ENCODE results near the gene JARID2.

DNA sequence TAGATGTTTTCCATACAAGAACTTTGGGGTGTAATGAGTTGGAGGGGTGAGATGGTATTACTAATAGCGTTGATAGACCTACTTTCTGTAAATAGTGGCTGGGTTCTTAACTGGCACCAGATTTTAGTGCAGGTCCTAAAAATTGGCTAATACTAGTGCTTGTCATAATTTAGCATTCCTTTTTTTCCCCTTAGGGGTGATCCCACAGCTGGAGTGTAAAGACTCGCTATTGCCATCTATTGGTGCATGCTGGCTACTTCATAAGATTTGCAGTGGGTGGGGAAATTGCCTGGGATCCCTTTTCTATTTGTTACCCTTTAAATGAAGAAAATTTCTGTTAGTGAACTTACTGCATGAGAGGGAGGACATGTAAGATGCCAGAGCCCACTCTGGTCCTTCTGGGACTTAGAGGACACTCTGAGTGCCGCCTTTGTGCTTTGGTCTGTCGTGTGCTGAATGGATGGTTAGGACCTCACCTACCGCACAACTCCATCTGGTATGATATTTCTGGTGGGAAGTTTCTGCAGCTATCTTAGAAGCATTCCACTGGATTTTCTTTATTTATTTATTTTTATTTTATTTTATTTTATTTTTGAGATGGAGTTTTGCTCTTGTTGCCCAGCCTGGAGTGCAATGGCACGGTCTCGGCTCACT lies 195.5 kb downstream of the JARID2 start:
- TF ChIP-seq EP300 (IDR thresholded peaks at IDR 0.05) = no peak
- TF ChIP-seq, protein P1, sequence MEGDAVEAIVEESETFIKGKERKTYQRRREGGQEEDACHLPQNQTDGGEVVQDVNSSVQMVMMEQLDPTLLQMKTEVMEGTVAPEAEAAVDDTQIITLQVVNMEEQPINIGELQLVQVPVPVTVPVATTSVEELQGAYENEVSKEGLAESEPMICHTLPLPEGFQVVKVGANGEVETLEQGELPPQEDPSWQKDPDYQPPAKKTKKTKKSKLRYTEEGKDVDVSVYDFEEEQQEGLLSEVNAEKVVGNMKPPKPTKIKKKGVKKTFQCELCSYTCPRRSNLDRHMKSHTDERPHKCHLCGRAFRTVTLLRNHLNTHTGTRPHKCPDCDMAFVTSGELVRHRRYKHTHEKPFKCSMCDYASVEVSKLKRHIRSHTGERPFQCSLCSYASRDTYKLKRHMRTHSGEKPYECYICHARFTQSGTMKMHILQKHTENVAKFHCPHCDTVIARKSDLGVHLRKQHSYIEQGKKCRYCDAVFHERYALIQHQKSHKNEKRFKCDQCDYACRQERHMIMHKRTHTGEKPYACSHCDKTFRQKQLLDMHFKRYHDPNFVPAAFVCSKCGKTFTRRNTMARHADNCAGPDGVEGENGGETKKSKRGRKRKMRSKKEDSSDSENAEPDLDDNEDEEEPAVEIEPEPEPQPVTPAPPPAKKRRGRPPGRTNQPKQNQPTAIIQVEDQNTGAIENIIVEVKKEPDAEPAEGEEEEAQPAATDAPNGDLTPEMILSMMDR (IDR thresholded peaks at IDR 0.05) = peak; percentile 67 to 81

Data from suprapubic skin (tissue), 3 donors.